C4-2B (cell line): ENCODE measurements around the gene CCDC175.

Experiments used
- ZFX ChIP-seq: fragments of 450-650 bp; IDR thresholded peaks from 2 replicates; pipeline ENCODE4 v1.6.1; 2017
- TF ChIP-seq, protein P1 (sequence below): fragments of 450-650 bp; conservative IDR thresholded peaks from 2 replicates; pipeline ENCODE4 v1.5.1; 2017; ENCODE audit warnings: mild to moderate bottlenecking

DNA sequence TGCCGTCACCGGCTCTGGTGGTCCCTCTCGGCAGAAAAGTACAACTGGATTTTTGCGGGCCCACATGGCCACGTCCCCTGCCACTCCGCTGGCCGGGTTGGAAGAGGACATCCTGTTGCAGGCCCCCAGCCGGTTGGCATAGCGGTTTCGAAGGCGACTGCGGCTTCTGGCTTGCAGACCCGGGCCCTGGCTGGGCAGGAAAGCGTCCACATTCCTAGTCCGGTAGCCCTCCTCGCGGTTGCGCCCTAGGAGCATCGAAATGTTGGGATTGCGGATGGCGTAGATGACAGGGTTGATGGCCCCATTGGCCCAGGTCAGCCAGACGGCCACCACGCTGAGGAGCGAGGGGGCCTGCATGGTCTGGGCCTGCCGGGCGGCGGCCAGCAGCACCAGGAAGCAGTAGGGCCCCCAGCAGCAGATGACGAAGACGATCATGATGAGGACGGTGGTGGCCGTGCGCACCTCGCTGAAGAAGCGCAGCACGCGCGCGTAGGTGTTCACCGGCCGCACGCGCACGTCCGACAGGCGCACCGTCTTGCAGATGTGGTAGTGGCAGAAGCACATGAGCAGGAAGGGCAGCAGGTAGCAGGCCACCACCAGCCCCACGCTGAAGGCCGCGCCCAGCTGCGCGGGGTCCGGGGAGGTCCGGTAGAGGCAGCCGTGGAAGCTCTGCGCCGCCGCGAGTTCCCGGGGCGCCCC is 112.7 kb downstream of the CCDC175 start:
- TF ChIP-seq, protein P1, sequence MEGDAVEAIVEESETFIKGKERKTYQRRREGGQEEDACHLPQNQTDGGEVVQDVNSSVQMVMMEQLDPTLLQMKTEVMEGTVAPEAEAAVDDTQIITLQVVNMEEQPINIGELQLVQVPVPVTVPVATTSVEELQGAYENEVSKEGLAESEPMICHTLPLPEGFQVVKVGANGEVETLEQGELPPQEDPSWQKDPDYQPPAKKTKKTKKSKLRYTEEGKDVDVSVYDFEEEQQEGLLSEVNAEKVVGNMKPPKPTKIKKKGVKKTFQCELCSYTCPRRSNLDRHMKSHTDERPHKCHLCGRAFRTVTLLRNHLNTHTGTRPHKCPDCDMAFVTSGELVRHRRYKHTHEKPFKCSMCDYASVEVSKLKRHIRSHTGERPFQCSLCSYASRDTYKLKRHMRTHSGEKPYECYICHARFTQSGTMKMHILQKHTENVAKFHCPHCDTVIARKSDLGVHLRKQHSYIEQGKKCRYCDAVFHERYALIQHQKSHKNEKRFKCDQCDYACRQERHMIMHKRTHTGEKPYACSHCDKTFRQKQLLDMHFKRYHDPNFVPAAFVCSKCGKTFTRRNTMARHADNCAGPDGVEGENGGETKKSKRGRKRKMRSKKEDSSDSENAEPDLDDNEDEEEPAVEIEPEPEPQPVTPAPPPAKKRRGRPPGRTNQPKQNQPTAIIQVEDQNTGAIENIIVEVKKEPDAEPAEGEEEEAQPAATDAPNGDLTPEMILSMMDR: no peak
- TF ChIP-seq ZFX: no peak
